Panc1 (cell line): ENCODE results near the gene CEP128.

ENCODE experiments used
- TF ChIP-seq, protein P1 (sequence below): fragments of 450-650 bp; IDR thresholded peaks from 2 replicates; pipeline ENCODE4 v1.5.1; 2017; ENCODE audit warnings: mild to moderate bottlenecking
- TF ChIP-seq, protein P2 (sequence below), 2 experiments: IDR thresholded peaks; 2 replicates each; pipeline ENCODE4 v1.6.1; 2011 to 2012; ENCODE audit warnings: low read depth in 2 of 2, control low read depth in 1 of 2, low read length in 1 of 2, mild to moderate bottlenecking in 1 of 2, moderate library complexity in 1 of 2; ENCODE audit not compliant: insufficient read depth in 1 of 2

DNA sequence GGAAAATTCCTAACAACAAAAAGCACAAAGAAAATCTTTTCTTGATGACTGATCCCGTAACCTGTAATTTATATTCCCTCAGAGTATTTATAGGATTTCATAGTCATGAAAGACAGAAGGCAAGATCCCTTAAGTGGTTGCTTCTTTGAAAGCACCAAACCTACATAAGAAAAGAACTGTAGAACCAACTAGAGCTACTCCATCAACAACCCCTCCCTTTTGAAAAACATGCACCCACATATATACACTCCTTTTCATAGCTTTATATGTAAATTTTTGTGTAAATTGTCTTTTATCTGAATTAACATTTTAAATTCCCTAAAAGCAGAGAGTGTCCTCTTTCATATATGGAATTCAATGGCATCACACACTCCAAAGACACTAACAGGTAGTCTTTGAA, 215.3 kb downstream of the CEP128 start:
- TF ChIP-seq, protein P1, sequence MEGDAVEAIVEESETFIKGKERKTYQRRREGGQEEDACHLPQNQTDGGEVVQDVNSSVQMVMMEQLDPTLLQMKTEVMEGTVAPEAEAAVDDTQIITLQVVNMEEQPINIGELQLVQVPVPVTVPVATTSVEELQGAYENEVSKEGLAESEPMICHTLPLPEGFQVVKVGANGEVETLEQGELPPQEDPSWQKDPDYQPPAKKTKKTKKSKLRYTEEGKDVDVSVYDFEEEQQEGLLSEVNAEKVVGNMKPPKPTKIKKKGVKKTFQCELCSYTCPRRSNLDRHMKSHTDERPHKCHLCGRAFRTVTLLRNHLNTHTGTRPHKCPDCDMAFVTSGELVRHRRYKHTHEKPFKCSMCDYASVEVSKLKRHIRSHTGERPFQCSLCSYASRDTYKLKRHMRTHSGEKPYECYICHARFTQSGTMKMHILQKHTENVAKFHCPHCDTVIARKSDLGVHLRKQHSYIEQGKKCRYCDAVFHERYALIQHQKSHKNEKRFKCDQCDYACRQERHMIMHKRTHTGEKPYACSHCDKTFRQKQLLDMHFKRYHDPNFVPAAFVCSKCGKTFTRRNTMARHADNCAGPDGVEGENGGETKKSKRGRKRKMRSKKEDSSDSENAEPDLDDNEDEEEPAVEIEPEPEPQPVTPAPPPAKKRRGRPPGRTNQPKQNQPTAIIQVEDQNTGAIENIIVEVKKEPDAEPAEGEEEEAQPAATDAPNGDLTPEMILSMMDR: no peak
- TF ChIP-seq, protein P2, sequence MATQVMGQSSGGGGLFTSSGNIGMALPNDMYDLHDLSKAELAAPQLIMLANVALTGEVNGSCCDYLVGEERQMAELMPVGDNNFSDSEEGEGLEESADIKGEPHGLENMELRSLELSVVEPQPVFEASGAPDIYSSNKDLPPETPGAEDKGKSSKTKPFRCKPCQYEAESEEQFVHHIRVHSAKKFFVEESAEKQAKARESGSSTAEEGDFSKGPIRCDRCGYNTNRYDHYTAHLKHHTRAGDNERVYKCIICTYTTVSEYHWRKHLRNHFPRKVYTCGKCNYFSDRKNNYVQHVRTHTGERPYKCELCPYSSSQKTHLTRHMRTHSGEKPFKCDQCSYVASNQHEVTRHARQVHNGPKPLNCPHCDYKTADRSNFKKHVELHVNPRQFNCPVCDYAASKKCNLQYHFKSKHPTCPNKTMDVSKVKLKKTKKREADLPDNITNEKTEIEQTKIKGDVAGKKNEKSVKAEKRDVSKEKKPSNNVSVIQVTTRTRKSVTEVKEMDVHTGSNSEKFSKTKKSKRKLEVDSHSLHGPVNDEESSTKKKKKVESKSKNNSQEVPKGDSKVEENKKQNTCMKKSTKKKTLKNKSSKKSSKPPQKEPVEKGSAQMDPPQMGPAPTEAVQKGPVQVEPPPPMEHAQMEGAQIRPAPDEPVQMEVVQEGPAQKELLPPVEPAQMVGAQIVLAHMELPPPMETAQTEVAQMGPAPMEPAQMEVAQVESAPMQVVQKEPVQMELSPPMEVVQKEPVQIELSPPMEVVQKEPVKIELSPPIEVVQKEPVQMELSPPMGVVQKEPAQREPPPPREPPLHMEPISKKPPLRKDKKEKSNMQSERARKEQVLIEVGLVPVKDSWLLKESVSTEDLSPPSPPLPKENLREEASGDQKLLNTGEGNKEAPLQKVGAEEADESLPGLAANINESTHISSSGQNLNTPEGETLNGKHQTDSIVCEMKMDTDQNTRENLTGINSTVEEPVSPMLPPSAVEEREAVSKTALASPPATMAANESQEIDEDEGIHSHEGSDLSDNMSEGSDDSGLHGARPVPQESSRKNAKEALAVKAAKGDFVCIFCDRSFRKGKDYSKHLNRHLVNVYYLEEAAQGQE (IDR thresholded peaks at IDR 0.05; ENCODE audit: insufficient read depth in 1 of 2, low read depth in 2 of 2, low read length in 1 of 2): no peak
